GM12873 (cell line): Measurements from ENCODE around the gene SCTR.

Experiments
- TF ChIP-seq, protein P1 (sequence below): IDR thresholded peaks from 2 replicates; pipeline ENCODE4 v1.5.1; 2012; ENCODE audit warnings: low read depth, mild to moderate bottlenecking, moderate library complexity, low read length, control low read depth; ENCODE audit not compliant: insufficient read depth; ENCODE audit errors: missing control alignments

The SCTR gene

DNA sequence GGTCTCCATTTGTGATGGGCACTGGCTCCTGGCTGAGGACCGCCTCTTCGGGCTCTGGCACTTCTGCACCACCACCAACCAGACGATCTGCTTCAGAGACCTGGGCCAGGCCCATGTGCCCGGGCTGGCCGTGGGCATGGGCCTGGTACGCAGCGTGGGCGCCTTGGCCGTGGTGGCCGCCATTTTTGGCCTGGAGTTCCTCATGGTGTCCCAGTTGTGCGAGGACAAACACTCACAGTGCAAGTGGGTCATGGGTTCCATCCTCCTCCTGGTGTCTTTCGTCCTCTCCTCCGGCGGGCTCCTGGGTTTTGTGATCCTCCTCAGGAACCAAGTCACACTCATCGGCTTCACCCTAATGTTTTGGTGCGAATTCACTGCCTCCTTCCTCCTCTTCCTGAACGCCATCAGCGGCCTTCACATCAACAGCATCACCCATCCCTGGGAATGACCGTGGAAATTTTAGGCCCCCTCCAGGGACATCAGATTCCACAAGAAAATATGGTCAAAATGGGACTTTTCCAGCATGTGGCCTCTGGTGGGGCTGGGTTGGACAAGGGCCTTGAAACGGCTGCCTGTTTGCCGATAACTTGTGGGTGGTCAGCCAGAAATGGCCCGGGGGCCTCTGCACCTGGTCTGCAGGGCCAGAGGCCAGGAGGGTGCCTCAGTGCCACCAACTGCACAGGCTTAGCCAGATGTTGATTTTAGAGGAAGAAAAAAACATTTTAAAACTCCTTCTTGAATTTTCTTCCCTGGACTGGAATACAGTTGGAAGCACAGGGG is 87.1 kb downstream of the SCTR start:
- TF ChIP-seq, protein P1, sequence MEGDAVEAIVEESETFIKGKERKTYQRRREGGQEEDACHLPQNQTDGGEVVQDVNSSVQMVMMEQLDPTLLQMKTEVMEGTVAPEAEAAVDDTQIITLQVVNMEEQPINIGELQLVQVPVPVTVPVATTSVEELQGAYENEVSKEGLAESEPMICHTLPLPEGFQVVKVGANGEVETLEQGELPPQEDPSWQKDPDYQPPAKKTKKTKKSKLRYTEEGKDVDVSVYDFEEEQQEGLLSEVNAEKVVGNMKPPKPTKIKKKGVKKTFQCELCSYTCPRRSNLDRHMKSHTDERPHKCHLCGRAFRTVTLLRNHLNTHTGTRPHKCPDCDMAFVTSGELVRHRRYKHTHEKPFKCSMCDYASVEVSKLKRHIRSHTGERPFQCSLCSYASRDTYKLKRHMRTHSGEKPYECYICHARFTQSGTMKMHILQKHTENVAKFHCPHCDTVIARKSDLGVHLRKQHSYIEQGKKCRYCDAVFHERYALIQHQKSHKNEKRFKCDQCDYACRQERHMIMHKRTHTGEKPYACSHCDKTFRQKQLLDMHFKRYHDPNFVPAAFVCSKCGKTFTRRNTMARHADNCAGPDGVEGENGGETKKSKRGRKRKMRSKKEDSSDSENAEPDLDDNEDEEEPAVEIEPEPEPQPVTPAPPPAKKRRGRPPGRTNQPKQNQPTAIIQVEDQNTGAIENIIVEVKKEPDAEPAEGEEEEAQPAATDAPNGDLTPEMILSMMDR, result no peak

DNA sequence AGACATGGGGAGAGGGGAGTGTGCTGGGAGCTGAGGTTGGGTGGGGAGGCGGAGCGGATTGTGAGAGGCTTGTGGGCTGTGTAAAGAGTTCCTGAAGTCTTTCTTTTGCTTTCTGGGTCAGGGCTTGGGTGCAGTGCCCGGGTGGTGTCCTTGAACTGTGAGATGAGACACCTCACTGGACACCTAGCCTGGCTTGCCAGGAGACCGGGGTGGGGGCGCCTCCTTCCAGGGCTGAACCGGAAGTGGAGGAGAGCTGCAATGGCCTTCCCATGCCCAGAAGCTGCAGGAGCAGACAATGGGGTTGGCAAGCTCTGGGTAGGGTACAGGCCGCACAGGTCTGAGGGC is 88.4 kb downstream of the SCTR start:
- TF ChIP-seq, protein P1, result no peak

DNA sequence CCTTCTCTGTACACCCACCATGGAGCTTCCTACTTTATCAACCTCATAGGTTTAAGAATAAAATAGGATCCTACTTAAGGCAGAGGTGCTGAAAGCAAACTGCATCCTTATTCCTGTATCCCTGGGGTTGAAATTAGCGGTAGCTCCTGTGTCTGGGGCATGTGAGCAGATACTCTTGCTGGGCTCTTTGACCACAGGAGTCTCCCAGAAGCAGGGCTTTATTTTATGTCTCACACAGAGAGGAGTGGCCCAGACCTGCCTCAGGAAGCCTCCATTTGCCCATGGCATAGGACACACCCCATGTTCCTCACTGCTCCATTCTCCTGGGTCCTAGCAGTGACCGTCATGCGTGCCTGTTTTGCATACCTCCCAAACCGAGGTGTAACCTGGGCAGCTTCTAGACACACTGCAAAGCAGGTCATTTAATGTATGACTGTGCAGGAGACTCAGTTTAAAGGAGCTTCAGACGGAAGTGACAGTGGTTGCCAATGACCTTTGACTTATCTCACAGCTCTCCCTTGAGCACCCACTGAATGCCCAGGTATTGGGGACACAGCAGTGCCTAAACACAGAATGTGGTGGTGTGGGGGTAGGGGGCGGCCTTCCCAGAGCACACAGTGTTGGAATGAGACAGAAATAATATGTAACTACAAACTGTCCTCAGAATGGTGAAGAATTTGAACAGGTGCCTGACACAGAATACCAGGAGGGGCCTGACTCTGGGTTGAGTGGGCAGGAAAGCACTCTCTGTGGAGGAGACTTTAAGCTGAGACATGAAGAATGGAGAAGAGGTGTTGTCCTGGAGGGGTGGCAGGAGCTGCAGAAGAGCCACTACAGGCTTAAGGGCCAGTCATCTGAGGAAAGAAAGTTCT is 89.0 kb downstream of the SCTR start:
- TF ChIP-seq, protein P1, result no peak

DNA sequence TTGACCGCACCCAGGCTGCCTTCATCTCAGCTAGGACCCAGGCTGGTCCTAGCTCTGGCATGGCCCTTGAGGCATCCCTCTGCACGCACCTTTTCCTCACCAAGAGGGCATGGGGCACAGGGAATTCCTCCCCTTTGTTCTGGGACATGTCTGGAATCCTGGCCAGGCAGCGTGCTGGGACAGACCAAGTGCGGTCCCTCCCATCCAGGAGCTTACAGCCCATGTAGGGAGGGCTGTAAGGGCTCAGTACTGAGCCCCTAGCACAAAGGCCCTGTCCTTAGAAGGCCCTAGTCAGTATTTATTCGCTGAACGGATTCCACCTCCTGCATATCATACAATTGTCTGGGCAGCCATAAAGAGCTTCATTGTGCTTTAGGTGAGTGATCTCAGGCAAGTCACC is 89.6 kb downstream of the SCTR start:
- TF ChIP-seq, protein P1, result no peak

DNA sequence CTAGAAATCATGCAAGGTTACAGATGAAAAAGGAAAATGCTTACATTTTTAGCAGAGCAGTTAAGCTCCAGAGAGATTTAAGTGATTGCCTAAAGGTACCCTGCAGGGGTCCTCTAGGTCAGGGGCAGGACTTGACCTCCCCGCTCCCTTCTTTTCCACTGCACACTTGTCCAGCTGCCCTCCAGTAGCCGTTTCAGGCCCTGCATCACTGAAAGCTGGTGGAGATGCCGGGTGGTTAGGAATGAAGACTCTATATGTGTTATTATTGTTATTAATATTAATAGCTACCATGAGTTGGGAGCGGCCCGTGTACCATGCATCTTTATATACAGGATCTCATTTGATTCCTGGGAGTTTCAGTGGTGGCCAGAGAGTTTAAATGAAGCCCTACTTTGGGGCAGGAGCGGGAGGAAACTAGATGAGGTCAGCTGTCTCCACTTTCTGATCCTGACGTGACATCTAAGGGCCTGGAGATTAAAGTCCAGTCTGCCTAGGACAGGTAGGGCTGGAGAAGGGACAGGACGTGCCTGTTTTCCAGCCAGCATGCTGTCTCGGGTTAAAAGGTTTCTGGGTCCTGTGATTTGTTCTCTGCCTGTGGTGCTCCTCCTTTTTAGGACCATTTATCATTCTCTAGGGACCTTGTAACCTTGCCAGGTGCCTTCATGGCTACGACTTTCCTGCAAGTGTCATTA is 90.5 kb downstream of the SCTR start:
- TF ChIP-seq, protein P1, result no peak

DNA sequence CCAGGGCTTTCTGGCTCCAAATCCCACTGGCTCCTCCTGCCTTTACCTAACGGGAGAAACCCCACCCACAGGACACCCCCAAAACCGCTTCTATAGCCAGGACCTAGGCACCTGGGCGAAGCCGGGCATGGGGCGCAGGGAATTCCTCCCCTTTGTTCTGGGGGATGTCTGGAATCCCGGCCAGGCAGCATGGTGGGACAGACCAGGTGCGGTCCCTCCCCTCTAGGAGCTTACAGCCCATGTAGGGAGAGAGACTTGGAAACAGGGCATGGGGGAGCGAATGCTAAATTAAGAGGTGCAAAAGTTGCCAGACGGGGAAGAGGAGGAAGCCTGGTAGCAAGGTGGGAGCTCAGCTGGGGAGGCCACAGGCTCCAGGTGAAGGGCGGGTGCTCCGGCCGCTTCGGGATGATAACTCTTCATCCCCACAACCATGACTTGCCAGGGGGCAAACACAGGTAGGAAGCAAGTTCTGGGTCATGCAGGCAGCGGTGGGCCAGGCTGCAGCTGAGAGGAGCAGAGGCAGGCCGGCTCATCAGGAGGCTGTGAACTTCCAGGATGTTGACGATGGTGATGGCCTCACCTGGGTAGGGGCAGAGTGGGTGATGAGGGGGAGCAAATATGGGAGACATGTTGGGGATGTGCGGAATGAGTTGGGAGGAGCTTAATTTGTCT is 91.3 kb downstream of the SCTR start:
- TF ChIP-seq, protein P1, result no peak
